Inferior parietal cortex (tissue), 1 donor: Measurements from ENCODE around the gene FGF14.

ENCODE experiments used
- DNase-seq: peaks from one replicate; pipeline ENCODE4 v3.0.0-alpha.2; 2016; ENCODE audit errors: extremely low spot score

Gene FGF14

DNA sequence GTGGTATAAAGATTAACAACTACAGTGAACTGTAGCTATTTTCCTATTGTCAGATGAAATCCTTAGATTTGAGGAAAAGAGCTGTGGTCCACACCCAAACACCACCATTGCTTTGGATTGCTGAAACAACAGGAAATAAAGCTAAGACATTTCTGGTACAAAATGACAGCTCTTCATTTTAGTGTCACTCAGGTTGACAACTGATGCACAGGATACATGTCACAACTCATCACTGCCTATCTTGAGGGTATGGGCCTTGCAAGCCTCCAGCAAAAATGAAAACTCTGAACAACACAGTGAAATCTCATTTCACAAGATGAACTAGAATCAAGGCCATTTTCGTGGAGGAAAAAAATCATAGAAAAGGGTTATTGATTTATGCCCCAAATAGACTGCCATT, 609.7 kb downstream of the FGF14 start:
- DNase-seq, result no peak

DNA sequence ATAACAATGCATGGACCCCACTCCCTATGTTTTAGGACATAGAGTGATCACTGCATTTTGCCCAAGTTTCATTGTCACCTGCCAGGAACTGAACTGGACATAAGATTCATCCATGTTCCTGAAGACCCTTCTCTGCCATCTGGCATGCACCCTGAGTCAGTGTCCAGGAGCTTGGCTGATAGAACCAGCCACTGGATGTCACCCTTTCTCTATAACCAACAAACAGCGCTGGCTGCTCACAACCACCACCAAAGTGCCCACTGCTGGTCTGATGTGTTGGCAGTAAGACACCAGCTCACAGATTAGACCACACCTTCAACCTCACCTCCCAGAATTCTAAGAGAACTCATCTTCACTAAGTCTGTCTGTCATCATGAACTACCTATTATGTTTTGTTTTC, 616.0 kb downstream of the FGF14 start:
- DNase-seq, result no peak

DNA sequence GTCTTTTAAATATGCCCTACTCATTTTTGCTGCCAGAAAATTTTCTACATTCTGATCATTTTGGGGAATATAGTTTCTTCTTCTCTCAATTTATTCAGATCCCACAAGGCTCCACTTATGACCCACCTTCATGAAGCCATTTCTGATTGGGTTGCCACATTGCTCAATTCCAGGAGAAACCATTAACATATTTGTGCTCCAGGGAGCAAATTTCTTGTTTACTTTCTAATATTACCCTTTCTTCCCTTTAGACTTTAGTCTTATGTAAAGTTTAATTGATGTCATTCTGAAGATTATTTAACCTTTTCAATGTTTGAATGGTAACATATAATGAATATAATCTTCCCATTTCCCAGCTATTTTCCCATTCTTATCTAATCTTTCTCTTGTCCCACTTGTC, 617.5 kb downstream of the FGF14 start:
- no peak for DNase-seq

DNA sequence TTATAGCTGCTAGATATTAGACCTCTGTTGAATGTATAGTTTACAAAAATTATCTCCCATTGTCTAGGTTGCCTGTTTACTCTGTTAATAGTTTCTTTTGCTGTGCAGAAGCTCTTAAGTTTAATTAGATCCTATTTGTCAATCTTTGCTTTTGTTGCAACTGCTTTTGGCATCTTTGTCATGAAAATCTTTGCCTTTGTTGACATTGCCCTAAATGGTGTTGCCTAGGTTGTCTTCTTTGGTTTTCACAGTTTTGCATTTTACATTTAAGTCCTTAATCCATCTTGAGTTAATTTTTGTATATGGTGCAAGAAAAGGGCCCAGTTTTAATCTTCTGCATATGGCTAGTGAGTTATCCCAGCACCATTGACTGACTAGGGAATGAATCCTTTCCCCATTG, 618.3 kb downstream of the FGF14 start:
- DNase-seq, result no peak

DNA sequence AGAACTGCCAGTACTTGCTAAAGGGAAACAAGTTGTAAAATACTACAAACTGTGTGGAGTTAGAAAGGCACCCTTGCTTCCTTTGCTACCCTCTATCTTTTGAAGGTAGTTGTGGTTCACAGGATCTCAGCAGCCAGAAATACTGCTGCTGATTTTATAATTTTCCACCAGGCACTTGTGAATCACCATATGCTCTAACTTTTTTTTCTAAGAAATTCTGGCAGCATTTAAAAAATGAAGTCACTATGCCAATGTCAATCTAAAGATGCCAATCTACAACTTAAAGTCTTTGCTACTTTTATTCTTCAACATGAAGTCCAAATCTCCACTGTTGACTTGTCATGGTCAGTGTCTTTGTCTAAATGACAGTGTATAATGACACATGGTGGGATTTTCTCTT, 621.6 kb downstream of the FGF14 start:
- no peak for DNase-seq

DNA sequence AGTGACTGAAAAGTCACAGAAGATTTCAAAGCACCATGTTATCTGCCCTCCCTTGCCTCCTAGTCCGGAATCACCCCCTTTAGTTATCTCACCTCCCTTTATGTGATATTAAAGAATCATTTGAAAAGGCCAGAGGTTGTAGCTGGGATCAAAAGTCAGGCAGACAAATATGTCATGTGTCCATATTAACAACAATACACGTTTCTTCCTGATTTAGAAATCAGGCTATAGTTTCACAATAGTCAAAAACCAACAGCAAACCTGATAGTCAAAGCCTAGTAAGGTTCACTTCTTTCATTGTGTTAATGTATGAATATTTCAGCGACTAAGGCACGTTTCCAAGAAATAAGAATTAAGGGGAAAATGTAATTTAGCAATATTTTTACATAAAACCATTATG, 622.7 kb downstream of the FGF14 start:
- no peak for DNase-seq

DNA sequence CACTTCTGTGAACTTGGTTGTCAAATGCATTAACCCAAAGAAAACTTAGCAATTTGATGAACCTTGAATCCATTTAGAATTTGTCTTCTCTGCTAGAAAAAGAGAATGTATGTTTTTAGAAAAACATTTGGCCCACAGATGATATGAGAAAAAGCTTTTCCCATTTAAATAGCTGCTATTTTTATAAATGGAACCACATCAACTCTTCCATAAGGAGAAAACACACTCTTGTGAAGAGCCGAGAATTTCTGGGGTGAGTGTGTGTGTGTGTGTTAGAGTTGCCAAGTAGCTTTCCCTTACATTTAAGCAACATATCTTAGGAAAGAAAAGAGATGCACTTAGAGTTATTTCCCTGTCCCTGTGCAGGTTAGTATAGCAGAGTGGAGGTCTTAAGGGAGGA, 626.6 kb downstream of the FGF14 start:
- DNase-seq, result peak; percentile 28

DNA sequence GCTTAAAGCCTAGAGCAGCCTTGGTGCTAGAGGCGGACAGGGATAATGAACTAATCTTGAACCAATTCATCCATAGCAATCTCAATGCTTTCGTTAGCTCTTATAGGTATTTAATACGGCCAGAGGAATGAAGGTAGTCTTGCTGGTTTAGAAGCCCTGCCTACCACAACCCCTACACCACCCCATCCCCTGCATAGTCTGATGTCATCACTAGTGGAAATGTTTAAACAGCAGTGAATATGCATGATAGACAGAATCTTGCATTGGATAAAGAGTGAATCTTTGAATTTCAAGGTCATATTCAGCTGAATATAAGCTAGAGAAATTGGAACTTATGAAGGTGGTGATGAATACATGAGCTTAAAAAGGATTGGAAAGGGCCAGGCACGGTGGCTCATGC, 627.5 kb downstream of the FGF14 start:
- DNase-seq, result no peak

DNA sequence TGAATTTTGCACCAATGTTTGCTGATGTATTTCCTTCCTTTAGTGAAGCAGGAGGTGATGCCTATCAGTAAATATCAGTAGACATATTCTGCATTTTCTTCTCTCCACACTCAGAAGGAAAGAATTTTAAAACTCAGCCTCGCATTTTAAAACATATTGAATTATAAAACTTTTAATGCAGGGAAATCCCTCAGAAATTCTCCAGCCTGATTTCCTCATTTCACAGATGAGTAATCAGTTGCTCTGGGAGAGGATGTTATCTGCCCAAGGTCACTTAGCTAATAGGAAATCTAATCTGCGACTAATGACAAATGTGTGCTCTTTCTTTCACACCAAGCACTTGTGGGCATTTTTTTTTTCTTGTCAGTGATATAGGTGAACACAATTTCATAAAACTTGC, 628.8 kb downstream of the FGF14 start:
- DNase-seq, result no peak

DNA sequence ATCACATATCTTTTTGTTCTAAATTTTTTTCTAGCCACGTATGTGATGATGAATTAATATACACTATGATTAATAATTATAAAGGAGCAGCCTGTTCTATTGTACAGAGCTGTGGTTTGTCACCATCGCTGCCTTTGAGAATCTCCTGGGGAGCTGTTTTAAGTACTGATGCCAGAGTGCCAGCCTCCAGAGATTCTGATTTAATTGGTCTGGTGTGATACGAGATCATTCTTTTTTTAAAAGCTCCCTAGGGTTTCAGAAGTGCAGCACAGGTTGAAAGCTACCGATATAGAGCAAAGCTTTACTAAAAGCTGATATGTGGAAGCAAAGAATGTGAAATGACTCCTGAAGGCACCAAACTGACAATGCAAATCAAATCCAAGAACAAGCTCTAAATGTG, 634.7 kb downstream of the FGF14 start:
- no peak for DNase-seq

DNA sequence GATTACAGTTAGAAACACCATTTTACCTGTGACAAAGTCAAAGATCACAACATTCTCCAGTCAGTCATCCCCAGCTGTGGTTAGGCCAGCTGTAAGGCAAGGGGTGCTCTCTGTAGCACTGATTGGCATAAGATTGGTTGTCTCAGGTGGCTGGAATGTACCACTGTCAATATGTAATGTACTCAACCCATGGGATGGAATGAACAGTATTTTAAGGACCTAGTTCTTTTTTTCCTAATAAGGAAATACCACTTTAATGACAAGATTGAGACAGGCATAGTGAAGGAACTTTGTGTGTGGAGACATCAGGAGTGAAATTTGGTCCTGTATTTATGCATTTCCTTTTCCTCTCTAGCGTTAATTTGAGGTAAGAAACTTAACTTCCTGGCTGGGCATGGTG, 638.7 kb downstream of the FGF14 start:
- DNase-seq, result no peak

DNA sequence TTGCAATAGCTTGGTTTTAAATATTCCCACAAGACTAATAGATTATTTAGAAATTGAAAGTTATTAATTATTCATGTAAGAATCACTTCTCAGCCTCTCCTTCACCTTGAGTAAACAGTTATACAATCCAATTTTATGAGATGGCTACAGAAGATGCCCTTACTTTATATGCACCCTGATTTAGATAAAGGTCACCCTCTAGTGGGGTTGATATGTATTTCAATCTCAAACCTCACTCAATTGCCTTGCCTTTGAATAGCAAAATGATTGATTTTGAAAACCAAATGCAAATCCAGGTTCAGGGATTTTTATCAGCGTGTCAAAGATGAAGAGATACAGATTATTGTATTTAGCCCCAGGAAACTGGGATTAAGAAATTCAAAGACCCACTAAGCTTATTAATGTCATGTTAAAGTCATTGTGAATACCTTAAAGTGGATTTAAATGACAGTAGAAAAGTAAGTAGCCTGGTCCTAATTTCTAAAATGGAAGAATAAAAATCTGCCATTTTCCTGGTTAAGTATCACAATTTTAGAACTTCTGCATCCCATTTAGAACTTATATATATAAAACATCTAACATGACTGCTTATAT, 644.3 kb downstream of the FGF14 start:
- DNase-seq, result peak; percentile 54

DNA sequence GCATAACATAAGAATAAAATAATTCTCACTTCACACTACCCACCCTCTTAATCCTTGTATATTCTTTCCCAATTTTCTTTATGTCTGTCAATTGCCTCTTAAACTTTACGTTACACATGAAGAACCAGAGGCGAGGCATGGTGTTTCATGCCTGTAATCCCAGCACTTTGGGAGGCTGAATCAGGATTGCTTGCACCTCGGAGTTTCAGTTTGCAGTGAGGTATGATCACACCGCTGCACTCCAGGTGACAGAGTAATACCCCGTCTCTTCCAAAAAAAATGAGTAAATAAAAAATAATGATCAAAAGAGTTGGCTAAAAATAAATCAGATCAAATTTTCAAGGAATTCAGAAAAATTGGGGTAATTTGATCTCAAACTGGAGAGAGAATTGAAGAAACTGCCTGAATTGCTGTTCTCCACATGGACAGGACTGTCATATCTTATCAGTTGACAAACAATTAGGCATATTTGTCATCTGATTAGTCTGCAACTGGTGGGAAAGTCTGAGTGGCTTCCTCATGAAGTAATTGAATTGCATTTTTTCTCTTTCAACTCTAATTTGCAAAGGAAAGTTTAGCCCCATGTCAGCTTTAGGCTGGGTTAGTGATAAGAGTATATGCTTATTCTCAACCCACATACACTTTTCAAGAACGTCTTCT, 646.5 kb downstream of the FGF14 start:
- DNase-seq, result no peak

DNA sequence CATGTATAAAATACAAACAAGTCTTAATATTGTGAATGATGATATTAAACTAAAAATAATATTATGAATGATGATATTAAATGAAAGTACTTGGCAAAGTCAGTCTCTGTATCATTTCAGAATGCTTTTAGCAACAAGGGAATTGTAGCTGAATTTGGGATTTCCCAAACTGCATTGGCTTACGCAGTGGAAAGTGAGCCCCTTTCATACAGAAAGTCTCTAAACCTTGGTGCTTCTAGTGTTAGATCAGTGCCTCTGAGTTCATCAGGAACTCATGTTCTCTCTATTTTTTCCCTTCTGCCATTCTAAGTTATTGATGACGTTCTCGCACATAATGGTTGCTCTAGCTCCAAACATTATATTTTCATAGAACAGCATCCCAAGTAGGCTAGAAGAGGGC, 649.4 kb downstream of the FGF14 start:
- DNase-seq, result no peak

DNA sequence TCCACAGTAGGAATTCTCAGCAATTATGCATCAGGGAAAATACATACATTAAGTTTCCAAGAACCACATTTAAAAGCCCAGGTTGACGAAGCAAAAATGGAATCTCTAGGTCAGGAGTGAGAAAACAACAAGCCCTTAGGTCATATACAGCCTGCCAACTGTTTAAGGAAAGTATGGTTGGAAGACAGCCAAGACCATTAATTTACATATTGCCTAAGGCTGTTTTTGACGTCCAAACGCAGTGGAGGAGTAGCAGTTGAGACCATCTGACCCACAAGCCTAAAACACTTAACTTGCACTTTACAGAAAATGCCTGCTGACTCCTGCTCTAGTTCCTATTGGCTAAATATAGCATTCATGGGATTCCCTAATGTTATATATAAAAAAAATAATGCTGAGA, 650.4 kb downstream of the FGF14 start:
- no peak for DNase-seq

DNA sequence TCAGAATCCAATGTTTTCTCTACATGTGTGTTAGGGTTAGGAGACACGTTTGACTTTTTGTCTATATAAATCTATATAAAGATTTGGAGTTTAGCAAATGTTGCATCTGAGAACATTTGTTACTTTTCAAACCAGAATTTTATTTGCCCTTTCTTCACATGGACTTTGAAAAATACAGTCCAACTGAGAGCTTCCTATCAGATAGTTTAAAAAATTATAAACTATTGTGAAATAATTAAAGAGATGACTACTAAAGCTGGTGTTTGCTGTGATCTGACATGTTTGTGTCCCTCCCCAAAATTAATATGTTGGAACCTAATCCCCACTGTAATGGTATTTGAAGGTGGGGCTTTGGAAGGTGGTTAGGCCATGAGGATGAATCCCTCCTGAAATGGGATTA, 652.3 kb downstream of the FGF14 start:
- no peak for DNase-seq

DNA sequence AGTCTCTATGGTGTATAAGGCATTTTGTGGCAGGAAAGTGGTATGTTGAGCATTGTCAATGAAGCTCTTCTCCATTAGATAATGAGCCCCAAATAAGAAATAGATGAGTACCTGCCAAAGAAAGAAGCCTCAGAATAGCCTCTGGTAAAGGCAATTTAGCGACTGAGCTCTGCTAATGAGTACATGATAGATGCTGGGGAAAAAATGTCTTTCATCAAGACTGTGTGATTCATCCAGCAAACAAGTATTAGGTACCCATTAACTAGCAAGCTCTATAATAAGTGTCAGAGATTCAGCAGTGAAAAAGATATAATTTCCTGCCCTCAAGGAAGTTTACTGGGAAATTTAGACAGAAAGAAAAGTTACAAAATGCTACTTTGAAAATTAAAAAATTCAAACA, 654.8 kb downstream of the FGF14 start:
- DNase-seq, result no peak

DNA sequence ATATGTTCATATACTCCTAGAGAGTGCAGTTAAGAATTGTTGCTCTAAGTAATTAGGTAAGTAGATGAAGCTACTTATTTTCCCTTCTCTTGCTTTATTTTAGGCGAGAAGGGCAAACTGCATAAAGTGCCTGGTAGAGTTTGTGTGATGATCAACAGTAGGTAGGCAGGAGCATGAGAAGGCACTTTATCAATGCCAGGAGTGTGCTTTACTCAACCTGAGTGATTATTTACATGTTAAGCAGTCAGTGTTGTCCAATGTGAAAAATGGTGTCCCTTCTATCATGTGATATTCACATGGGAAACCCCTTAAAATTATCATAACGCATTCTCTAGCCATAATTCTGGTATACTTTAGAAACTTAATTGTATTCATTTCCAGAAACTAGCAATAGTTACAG, 655.3 kb downstream of the FGF14 start:
- no peak for DNase-seq

DNA sequence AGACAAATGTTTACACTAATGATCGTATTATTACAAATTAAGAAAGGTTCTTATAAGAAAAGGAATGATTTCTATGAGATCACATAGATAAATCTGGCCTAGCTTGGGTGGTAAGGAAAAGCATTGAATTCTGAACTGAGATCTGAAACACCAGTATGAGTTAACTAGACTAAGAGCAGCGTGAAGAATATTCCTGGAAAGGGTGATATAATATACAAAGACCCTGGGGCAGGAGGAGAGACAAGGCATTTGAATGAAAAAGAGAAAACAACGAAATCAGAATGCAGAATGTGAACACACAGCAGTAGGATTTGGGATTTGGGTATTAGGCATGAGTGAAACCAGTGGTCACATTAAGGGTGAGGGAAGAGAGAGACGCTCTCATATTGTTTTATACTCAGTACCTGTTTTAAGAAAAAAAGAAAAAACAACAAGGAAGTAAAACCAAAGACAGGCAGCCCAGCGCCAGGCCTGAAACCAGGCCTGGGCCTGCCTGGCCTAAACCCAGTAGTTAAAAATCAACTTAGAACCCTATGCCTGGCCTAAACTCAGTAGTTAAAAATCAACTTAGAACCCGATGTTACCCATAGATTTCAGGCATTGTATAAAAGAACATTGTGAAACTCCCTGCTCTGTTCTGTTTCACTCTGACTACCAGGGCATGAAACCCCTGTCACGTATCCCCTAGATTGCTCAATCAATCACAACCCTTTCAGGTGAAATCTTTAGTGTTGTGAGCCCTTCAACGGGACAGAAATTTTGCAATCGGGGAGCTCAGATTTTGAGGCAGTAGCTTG, 662.3 kb downstream of the FGF14 start:
- DNase-seq, result no peak

DNA sequence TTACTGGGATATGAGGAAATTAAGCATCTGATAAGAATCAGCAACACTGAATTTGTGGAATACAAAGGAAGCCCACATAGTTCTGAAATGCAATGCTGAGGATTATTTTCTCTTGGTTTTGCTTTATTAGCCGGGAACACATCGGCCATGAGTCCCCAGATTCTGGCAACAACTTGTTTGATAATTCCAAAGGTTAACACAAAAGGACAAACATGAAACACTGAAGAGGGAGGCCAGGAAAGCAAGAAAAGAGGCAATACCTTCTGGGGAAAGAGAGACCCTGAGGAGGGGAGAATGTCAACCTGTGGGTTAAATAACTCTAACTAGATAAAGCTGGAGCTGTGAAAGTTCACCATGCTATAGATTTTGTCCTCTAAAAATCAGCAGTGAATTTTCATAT, 663.5 kb downstream of the FGF14 start:
- no peak for DNase-seq

DNA sequence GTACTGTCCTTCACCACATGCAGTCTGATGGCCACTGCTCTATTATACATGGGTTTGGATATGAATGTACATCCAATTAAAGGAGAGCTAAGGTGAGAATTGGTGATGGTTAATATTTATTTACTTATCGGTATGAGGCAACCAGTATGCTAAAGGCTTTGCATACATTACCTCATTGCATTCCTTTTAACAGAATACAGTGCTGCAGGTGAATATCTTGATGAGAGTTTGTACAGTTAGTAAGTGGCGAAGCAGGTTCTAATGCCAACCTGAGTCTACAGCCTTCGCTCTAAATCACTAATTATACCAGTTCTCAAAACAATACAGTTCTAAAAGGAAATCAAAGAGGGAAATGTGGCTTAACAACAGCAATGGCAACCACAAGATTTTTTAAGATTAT, 665.3 kb downstream of the FGF14 start:
- DNase-seq, result no peak

DNA sequence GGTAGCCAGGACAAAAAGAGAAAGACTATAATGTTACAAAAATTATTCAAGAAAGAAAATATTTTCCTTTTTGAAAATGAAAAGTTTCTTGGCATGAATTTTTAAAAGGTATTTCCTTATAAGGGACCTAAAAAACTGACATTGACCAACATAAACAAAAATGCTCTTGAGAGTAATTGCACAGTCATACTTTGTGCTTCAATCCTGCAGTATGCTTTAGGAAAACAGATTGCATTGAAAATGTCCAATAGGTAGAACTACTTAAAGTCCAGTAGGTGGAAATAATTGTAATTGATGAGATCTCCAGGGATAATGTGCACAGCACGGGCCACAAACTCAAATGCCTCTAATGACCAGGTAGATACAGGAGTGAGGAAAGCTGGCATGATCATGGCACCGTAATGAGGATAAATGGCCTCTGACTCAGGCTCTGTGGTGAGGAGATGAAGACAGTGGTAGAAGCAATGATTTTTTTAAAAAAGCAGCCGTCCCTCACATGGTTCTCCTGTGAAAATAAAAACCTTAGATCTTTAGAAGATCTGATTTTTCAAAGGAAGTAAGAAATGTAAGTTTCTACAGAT, 671.3 kb downstream of the FGF14 start:
- DNase-seq, result no peak

DNA sequence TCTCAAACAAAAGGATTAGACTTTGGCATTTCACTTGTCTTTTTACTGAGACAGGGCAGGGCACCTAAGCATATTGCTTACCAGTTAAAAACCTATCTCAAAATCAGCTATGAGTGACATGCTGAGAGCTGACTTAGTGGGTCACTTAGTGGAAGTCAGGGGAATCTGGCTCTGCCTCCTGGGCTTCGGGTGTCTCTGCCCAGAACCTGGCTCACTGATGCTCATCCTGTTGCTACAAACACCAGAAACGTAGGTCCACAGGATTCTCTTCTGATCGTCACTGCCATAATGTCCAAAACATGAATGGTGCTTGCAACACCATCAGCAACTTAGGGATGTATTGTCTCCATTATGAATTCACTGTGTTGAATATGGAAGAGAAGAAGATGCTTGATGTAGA, 673.2 kb downstream of the FGF14 start:
- DNase-seq, result no peak
